DMS53 (cell line): ENCODE results near the gene CRYBG1.

Experiments
- DNase-seq: peaks from one replicate; lab custom pipeline; 2025; lab: John Stamatoyannopoulos, UW

The CRYBG1 gene

DNA sequence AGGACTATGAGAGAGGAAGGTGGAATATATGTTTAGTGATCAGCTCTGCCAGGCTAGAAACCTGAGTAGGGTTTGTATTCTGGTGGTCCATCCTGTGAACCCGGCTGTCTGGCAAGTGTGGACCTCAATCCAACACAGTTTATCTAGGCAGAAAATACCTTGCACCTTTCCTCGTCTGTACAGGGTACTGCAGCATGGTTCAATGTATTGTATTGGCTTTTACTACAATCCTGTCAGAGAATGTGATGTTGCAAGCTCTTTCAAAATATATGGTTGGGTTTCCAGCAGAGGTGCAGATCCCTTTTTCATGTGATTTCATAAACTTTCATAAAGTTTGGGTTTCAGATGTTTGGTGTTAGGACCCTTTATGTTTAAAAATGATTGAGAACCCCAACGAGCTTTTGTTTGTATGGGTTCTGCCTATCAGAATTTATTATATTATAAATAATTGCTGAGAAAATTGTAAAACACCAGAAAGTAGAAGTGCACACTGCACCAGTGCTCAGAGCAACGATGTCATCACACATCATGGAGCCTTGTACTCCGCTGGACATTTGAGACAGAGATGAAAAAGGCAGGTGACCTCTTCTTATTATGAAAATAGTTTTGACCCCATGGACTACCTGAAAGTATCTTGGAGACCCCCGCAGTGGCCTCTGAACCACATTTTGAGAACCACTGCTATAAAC is 162.2 kb downstream of the CRYBG1 start:
- no peak for DNase-seq

DNA sequence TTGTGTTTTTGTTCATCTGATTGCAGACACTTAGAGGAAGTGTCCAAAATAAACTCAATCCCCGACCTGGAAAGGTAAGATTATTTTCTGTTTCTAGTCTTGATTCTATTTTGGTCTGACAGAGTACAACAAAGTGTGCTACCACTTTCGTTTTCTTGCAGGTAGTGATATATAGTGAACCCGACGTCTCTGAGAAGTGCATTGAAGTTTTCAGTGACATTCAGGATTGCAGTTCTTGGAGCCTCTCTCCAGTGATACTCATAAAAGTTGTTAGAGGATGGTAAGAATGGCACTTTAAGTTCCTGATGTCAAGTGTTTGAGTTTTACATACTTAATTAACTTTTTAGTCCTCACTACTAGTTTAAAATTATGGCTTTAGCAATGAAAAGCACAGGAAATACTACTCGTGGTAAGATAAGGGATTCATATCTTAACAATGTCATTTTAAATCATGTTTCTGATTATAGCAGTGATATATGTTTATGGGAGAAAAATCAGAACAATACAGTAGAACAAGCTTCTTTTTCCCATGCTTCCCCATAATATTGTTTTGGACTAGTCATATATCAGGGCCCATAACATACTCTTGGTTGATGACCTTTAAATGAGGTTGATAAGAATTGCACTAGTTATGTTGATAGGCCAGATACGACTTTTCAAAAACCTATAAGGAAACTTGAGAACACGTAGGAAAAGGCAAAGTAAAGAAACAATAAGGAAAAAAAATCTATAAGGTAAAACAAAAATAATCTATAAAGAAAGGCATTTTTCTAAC is 164.8 kb downstream of the CRYBG1 start:
- peak; percentile 29 for DNase-seq

DNA sequence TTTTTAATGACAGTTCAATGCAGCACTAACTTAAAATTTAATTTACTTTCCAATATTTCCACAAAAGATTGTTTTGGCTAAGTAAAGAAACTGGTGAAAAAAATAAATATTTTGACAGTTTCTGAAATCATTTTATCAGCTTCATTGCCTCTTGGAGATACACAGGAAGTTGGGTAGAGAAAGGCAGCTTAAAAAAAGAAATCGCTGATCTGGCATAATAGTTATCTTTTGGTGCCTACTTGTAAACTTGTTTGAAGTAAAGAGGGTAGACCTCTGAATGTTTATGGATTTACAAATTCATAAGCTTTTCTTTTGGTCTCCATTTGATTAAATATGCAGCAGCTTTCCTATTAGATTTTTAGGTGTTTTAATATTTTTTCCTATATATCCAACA is 165.4 kb downstream of the CRYBG1 start:
- peak; percentile 2 for DNase-seq

DNA sequence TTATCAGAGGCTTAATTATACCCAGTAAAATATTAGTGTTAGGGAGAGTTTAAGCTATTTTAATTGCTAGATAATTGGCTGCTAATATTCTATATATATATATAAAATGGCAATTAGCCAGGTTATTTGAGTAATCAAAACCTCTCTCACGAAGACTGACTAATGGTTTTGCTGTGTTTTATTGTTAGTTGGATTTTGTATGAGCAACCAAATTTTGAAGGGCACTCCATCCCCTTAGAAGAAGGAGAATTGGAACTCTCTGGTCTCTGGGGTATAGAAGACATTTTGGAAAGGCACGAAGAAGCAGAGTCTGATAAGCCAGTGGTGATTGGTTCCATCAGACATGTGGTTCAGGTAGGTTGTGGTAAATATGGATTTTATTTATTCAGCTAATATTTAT is 166.6 kb downstream of the CRYBG1 start:
- DNase-seq: no peak

DNA sequence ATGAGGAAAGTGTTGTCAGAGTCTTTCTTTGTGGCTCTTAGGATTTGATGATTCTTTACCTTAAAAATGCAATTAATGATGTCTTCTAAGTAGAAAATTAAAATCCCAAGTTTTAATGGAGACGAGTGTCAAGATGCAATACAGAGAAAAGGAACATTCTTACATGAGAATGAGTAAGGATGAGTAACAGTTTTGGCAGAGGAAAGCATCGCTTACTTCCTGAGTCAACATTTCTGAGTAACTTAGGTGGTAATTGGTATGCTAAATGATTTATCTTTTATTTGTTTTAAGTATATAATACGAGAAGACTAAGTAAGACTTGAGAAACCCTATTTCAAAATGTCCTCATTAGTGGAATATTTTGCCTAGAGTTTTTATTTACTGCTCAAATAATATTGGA is 167.5 kb downstream of the CRYBG1 start:
- no peak for DNase-seq

DNA sequence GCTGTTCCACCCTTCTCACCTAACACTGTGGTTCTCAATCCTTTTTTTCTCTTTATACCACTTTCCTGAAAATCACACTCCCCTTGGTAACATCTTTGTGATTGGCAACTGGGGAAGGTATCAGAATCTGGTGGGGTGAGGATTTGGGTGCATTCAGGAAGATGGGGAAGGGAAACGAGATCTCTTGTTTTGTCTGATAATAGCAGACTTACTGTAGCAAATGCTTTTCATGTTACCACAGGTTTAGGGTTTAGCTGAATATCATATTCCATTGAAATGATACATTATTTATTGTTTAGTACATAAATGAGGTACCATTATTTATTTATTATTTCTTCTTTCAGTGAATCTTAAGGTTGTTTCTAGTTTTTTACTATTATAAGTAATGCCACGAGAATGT is 168.0 kb downstream of the CRYBG1 start:
- DNase-seq: no peak

DNA sequence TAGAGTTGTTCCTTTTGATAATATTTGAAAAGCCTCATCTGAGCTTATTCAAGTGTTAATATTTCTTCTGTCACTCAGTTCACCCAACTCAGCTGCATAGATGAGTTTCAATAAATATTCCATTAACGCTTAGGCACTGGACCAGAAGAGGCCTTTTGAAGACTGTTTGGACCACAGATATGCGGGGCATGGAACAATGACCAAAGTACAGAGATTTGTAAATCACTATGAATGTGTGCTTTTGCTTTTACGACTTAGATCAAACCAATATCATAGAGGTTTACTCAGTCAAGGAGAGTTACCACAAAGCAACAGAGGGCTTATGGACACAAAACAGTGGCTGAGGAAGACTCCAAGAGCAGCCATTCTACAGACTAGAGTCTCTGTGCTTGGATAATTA is 168.9 kb downstream of the CRYBG1 start:
- DNase-seq: no peak

DNA sequence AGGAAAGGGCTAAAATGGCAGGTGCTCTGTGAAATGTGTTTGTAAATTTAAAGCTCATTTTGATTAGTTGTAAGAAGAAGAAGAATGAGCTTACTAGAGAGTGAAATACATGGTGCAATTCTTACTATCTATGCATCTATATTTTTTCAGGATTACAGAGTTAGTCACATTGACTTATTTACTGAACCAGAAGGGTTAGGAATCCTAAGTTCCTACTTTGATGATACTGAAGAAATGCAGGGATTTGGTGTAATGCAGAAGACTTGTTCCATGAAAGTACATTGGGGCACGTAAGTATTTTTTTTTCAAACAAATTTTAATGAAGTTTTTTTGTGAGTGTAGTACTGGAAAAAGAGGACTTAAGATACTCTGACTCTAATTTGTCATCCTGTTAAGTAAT is 169.5 kb downstream of the CRYBG1 start:
- DNase-seq: no peak

DNA sequence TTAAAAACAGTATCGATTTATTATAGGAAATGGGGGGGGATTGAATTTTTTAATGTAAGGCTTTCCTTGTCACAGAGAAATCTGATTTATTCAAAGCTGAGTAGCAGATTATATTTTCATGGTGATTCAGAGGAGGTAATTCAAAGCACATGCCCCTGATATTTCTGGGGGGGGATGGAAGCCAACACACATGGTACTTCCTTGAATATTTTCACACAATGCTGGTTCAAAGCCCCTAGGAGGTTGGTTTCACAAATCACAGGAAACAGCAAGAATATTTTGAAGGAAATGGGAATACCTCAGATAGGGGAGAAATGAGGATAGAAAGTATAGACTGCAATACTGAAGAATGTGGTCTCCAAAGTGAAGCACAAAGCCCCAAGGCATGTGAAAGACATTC is 170.0 kb downstream of the CRYBG1 start:
- DNase-seq: no peak

DNA sequence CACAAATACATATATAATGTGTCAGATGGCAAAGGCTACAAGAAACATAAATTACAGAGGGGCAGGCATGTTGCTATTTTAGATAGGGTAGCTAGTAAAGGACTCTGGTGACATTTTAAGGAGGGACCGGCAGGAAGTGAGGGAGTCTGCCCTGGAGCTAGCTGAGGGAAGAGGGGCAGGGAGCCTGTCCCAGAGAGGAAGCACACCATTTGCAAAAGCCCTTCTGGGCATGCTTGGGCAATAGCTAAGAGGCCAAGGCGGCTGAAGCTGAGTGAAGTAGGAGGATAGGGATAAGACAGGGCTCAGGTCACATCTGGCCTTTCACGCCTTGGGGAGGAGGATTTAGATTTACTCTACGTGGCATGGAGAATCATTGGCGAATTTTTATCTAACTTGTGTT is 172.5 kb downstream of the CRYBG1 start:
- DNase-seq: no peak

DNA sequence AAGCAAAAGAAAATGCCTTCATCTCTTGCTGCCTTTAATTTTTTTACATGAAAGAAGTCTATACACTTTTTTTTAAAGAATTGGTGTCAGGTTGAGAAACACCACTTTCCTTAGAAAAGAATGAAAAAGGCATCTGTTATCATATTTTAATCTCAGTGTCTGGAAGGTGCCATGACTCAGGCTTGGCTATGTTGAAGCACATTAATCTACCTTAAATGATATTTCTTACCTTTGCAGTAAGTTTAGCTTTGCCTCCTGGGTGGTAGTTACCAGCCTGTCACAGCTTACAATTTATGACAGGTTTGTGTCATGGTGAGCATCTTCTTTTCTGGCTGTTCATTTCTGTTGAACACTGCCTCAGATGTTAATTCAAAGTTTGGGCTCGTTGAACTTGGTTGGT is 173.5 kb downstream of the CRYBG1 start:
- DNase-seq: no peak

DNA sequence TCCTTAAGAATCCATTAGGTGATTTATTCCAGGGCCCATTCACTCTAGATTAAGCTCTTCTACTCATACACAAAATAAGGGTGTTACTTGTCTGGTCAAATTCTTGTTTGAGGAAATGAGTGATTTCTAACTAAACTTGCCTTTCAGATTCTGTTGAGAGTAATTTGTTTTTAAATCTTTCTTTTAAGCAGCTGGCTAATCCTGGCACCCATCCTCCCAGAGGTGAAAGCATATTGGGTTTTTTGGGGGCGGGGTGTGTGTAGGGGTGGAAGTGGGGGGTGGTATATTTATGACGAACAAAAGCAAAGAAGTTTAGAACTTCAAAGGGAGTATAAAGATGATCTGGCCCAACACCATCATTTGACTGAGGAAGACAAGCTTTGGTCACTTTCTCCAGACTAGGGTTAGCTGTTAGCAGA is 174.1 kb downstream of the CRYBG1 start:
- no peak for DNase-seq

DNA sequence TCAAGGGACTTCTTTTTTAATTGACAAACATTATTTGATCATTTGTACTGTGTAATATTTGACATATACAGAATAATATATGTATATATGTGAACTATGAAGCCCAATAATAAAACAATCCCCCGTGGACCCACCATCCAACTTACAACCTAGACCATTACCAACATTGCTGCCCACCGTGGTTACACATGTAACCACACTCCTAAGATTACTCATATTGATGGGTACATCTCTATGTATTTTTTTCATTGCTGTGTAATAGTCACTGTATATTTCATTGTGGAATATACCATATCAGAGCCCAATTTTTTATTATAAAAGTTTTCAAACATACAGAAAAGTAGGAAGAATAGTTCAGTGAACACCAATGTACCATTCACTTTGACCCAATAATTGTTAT is 174.5 kb downstream of the CRYBG1 start:
- DNase-seq: no peak

DNA sequence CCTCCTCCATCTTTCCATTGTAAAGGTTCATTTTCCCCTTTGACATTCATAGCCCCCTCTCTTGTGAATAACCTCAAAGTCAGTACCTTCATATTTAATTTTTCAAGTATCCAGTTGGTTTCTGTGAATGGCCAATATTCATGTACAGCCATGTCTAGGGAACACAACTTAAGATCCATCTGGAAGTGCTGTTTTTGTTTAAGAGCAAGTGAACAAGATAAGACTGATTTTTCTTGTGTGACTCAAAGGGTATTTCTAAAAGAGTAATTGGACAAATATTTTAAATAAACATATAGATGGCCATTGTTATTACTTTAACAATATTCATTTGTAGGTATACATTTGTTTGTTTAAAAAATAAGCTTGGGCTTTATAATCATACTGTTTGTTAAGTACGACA is 175.8 kb downstream of the CRYBG1 start:
- no peak for DNase-seq

DNA sequence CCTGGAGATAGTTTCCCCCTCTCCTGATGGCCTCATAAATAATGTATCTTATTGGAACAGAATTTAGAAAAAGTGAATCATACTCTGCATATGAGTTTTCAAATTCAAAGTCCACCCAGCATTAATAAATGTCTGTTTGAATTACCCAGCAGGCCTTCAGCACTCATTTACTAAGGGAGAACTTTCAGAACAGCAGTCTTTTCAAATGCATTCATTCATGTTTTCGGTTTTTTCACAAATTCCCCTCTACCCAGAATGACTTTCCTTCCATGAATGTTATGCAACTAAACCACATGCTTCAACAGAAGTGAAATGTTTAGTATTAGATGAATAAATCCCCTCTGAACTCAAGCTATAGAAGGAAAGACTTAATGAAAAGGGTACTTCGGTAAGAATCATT is 176.3 kb downstream of the CRYBG1 start:
- DNase-seq: no peak

DNA sequence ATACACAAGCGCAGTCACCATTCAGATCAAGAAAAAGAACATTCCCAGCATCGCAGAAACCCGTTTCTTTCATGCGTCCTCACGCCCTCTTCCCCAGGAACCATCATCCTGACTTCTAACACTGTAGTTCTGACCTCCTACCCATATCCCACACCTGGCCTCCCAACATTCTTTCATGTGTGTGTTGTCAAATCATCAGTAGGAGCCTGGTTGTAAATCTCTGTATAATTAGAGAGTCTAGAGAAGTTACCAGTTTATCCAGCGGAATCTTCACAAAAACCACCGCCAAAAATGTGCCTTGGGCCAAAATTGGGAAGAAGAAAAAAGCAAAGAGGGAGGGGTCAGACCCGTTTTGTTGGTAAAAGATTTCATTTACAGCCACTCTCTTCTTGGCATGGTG is 177.1 kb downstream of the CRYBG1 start:
- no peak for DNase-seq

DNA sequence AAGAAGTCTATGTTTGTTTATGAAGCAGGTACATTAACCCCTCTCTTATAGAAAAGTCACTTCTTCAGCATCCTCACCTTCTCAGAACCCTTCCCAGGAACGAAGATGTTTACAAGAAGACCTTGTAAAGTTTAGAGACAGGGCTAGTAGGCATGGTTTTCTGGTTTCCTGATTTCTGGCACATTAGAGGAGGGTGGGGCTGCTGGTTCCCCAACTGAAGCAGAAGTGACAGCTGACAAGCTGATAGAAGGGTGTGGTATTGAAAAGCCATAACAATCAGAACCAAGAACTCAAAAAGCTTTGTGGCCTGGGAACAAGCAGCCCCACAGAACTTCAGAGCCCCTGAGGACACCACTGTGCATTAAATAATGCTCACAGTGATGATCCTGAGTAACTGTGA is 177.6 kb downstream of the CRYBG1 start:
- DNase-seq: no peak

DNA sequence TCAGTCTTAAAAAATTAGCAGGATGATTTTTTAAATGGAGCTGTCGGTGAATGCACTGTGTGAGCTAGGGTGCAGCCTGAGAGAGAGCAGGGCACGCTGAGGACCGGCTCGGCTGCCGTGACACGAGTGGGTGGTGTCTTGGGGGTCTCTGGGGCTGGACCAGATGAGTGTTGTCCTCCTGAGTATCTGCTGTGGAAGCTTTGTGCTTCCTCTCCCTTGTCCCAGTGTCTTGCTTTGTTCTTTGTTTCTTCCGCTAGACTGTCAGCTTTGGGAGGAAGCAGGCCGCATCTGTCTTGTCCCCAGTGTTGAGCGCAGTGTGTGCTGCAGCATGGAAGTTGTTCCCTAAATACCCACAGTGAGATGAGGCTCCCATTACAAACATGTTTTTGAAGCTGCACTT is 179.4 kb downstream of the CRYBG1 start:
- no peak for DNase-seq

DNA sequence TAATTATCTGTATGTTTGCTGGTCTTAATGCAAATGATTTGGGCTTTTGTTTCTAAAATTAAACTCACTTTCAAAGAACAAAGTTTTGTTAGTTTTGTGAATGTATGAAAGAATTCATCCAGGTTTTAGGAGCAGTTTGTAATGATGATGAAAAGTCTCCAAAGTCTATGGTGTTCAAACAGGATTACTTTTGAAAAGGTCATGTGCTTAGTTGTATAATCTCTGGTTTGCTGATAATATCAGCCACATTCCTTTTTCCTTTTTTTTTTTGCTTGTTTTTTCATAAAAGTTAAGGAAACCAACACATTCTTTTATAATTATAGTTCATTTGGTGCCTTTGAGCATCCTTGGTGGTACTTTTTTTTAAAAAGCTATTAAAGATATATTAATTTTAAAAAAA is 179.9 kb downstream of the CRYBG1 start:
- no peak for DNase-seq

DNA sequence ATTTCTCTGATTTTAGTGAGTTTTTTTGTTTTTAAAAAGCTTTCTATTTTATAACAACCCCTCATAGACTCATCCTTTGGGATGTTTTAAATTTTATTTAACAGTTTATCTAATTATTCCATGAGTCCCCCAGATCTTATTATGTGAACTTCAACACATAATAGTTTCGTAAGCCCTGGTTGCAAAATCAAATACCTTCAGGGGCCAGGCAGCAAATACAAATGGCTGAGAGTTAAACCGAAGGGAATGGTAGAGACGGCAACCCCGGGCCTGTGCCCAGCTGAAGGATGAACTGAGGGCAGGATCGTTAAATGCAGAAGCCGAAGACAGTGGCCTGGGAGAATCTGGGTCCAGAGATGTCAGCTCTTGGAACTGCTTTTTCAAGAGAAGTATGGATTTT is 180.4 kb downstream of the CRYBG1 start:
- DNase-seq: no peak

DNA sequence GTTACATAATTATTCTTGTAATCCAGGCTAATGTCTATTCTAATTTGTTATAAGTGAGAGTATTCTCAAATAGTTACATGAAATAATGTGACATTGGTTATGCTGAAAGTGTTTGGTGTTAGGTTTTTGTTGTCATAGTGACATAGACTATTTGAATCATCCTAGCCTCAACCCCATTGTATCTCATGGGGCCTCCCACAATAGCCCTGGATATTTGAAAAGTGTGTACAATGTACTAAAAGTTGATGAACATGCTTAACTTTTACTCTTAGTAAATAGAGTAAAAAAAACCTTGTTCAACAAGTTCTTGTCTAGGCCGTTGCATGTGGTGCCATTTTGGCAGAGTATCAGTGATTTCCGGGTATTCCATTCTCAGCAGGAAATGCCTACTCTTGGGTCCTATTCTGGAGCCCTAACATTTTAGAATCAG is 185.8 kb downstream of the CRYBG1 start:
- peak; percentile 31 for DNase-seq

DNA sequence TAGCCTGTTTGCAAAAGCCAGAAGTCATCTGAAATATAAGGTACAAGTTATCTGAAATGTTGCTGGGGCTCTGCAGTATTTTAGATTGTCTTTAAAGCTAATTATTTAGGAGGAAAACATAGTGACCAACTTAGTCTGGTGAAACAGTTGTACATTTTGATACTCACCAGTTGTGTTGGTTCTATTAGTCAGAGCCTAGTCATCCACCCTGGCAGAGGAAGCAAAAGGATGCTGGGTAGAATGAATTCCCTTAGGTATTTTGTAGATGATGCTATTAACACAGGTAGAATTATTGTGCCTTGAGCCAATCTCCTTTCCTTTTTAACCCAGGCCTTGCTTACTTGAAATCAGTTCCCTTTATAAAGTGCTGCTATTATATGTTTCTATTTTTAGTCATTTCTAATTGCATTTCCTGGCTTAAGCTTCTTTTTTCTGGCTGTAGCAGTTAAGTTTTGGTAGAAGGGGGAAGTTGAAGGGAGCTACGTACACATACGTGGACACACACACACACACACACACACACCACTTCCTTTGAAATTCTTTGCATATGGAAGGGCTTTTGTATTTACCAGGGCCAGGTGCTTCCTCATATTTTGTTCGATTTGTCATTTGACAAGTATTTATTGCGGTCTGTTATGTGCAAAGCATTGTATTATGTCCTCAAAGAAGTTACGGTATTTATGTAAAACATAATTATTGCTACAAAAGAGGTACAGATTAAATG is 186.3 kb downstream of the CRYBG1 start:
- peak; percentile 54 for DNase-seq
